Measurements from ENCODE around the gene NHLH1.

The NHLH1 gene

DNA sequence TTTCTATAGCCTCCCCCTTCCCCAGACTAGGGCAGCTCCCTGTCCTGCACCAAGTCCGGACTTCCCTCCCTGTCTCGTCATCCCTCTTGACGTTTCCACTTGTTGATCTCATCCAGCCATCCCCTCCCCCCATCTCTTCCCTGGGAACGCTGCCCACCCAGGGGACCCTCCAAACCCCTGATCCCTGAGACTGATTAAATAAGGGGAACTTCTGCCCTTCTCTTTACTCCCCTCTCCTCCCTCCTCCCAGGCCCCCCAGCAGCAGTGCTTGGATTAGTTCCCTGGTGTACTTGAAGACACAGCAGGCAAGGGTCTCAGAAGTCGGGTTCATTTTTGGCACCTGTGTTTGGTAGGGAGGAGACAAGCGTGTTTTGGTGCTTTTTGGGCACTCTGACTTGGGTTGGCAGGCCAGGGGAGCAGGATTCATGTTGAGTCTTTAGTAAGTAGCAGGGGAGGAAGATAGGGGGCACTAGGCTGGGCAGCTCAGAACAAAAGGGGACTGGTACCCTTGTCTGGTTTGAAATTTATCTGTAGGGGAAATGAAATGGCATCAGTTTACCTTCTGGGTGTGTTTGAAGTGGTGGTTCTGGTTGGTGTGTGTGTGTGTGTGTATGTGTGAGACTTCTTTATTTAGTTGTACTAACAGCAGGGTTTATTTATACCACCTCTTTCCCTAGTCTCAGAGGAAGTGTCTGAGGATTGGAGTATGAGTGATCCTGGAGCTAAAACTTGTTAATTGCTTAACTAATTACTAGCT is 44.6 kb downstream of the NHLH1 start:
- DNase-seq (ENCODE audit: low read depth, low spot score): no peak

DNA sequence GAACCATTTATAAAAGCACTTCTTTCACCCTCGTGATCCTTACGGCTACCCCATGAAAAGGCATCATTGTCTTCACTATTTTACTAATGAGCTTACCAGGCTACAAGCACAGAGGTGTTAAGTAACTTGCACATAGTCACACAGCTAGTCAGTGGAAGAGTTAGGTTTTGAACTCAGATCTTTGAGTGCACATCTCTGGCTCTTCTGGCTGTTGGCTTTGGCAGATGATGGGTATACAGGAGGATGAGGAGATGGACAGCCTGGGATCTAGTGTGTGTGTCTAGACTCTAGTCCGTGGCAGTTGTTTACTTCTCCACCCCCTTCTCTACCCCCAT is 45.1 kb downstream of the NHLH1 start:
- no peak for DNase-seq (ENCODE audit: low read depth, low spot score)

DNA sequence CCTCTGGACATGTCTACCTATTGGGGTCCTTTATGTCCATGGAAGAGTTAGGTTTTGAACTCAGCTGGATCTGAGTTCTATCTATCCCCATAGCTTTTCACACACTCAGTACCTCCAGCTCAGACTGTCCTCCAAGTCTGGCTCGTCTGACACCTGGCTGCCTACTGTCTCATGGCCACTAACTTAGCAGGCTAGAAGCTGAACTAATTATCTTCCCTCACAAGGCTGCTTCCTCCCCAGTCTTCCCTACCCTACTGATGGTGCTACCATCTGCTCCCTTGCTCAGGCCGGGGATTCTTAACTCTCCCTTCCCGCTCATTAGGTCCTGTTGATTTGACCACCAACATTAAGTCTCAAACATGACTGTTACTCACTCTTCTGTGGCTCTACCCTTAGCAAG is 46.8 kb downstream of the NHLH1 start:
- DNase-seq (ENCODE audit: low read depth, low spot score): no peak

DNA sequence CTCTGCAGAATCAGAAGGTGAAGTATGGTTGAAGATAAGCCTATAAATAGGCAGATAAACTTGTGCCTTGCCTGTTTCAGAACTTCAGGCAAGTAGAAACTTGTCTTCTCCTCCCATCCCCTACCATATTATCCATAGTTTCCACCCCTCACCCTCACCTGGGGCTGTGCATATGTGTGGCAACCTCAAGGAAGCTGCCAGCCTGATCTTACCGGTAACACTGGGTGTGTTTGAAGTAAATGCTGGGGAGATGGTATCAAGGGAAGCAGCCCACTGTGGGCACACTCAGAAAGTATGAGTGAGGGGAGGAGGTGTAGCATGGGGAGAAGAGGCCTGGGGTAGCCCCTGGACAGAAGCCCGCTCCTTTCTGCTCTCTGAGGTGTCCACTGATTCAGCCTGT is 48.0 kb downstream of the NHLH1 start:
- DNase-seq (ENCODE audit: low read depth, low spot score): no peak

DNA sequence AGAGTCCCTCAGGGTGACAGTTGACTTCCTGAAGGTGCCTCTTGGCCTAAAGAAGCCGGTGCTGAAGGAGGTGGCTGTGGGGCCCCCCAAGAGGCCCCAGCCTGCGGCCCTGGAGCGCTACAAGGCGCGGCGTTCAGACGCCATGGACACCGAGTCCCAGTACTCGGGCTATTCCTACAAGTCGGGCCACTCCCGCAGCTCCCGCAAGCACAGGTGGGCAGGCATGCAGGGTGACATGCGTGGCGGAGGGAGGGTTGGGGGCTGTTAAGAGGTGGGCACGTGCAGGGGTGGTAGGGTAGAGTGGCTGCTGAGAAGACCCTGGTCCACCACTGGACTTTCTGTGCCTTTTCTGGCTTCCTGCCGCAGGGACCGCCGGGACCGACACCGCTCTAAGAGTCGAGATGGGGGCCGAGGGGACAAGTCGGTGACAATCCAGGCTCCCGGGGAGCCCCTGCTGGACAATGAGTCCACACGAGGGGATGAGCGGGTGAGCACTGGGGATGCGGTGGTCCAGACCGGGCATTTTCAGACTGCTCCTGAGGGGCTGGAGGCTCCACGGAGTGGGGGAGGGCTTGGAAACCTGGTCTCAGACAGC is 48.9 kb downstream of the NHLH1 start:
- DNase-seq (ENCODE audit: low read depth, low spot score): no peak

DNA sequence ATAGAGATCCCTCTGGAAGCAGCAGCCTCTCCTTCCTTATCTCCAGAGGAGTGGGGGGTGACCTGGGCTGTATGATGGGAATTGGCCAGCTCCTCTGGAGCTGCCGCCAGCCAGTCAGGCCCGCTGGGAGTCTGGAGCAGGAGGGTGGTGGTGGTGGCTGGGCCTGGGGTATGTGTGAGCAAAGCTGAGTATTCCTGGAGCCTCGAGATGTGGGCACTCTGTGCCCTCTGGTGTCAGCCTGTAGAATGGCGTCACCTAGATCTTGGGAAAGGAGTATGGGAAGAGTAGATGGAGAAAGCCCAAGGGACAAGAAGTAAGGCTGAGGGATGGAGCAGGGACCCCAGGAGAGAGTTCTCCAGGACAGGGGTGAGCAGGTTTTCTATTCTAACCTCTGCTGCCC is 49.5 kb downstream of the NHLH1 start:
- DNase-seq (ENCODE audit: low read depth, low spot score): no peak

DNA sequence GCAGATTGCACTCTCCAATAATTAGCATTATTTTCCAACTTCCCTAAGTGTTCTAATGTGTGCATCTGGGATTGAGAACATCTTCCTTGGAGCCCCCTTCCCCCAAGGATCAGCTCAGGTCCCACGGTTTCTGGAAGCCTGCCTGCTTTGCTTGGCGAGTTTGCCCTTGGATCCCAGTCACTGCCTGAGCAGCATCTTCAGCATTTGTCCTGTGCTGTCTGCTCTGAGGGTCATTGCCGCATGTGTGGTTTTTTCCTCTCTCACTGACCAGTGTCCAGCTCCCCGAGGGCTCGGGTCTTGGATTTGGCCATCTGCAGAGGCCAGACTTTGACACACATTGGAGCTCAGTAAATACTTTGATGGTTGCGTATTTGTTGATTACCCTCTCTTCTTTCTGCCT is 51.6 kb downstream of the NHLH1 start:
- no peak for DNase-seq (ENCODE audit: low read depth, low spot score)

DNA sequence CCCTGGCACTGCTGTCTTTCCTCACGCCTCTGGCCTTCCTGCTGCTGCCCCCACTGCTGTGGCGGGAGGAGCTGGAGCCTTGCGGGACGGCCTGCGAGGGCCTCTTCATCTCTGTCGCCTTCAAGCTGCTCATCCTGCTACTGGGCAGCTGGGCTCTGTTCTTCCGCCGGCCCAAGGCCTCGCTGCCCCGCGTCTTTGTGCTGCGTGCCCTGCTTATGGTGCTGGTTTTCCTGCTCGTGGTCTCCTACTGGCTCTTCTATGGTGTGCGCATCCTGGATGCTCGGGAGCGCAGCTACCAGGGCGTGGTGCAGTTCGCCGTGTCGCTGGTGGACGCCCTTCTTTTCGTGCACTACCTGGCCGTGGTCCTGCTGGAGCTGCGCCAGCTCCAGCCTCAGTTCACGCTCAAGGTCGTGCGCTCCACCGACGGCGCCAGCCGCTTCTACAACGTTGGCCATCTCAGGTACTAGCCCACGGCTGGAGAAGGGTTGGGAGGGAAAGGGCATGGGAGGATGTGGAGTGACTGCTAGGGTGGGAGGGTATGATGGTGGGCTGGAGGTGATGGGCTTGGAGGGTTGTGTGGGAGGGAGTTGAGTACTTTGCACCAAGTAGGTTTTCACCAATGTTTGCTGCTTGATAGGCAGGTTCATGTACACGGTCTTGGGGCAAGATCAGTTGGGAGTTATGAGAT is 52.4 kb downstream of the NHLH1 start:
- no peak for DNase-seq (ENCODE audit: low read depth, low spot score)

DNA sequence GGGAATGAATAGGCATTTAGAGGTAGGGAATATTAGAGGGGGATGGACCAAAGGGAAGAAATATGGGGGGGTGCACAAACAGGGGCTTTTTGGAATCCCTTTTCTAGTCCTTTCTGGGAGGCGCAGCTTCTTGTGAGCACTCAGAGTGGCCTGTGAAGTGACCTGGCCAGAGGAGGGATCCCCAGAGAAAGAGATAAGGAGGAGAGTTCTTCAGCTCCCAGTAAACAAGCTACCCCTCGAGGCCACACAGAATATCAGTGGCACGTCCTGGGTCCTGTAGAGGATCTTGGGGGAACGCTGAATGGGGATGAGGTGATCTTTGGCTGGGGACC is 52.9 kb downstream of the NHLH1 start:
- no peak for DNase-seq (ENCODE audit: low read depth, low spot score)

DNA sequence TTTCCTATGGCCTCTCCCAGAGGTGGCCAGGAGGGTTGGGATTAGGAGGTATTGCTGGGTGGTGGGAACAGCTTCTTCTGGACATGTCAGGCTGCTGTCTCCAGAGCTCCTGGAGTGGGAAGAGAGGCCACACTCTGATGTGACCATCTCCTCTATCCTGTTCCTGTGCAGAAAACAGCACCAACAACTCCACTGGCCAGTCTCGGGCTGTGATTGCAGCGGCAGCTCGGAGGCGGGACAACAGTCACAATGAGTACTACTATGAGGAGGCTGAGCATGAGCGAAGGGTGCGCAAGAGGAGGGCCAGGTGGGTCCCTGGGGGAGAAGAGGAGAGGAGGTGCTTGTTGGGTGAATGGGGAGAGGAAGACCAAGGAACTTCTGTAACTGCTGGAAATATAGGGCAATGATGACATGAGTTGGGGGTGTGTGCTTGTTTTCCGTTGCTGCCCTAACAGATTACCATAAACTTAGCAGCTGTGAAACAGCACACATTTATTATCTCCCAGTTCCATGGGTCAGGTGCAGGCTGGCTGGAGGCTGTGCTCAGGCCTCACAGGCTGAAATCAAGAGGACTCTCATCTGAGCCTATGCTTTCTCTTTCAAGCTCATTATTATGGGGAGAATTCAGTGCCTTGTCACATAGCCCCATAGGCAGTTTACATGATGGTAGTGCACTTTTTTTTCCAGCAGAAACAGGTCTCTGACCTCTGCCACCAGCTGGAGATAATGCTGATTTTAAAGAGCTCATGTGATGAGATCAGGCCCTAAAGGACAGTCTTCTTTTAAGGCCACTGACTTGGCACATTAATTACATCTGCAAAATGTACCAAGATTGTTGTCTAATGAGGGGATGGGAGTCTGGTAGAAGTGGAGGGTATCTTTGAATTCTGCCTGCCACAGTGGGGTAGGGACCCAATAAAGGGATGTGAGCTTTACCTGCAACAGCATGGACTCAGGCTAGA is 54.3 kb downstream of the NHLH1 start:
- no peak for DNase-seq (ENCODE audit: low read depth, low spot score)

DNA sequence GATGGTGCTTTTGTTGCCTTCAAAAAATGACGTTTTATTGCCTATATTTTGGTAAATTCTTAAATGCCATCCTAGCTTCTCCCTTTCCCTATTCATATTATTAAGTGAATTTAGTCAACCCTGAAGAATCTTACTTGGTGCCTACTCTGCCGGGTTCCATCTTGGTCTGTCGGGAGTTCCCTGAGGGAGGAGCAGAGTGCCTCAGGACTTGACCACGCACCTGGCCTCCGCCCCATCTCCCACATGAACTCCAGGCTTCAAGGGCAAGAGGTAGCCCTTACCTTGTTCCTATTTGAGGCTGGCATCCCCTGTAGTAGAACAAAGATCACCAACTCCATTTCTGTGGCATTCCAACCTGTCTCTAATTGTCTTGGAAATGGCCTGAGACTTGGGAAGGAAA is 55.0 kb downstream of the NHLH1 start:
- no peak for DNase-seq (ENCODE audit: low read depth, low spot score)

Measured in iPS DF 19.7 (cell line).